Sigmoid colon (tissue), 7 donors: ENCODE measurements around the gene CRYBB2. TPM values are rescaled to one million over a fixed set of nuclear protein-coding genes. Genes with fewer than 3 reads are reported as not detected.

Experiments used
- DNase-seq: peaks from one replicate; pipeline ENCODE4 v3.0.0-alpha.2; 2019
- H3K27ac ChIP-seq, 4 donors: fragments of 200-600 bp; sonication (generic); one replicate each; pipeline ENCODE4 v1.5.1; 2016 to 2019; ENCODE audit warnings: mild to moderate bottlenecking in 1 of 4
- H3K27me3 ChIP-seq, 3 donors: fragments of 200-600 bp; sonication (generic); one replicate each; pipeline ENCODE4 v1.5.1; 2019; ENCODE audit warnings: mild to moderate bottlenecking in 1 of 3
- H3K36me3 ChIP-seq, 4 donors: fragments of 200-600 bp; sonication (generic); one replicate each; pipeline ENCODE4 v1.5.1; 2016 to 2019
- H3K4me1 ChIP-seq, 4 donors: fragments of 200-600 bp; sonication (generic); one replicate each; pipeline ENCODE4 v1.5.1; 2017 to 2019
- H3K4me3 ChIP-seq, 4 donors: fragments of 200-600 bp; sonication (generic); one replicate each; pipeline ENCODE4 v1.5.1; 2017 to 2019; ENCODE audit warnings: mild to moderate bottlenecking in 2 of 4, moderate library complexity in 1 of 4
- H3K9me3 ChIP-seq, 4 donors: fragments of 200-600 bp in 3 of 4; sonication (generic) in 3 of 4; one replicate each; pipeline versions ENCODE4 v1.5.1 to v1.6.1; 2013 to 2019
- CTCF ChIP-seq, 4 experiments: fragments of 450-650 bp in 3 of 4; fragments of 200-600 bp in 1 of 4; IDR thresholded peaks; one replicate each; pipeline ENCODE4 v1.5.1; 2016 to 2019; ENCODE audit warnings: antibody characterized with exemption in 4 of 4, mild to moderate bottlenecking in 3 of 4, moderate library complexity in 2 of 4
- EP300 ChIP-seq, 4 donors: sonication (generic); formaldehyde crosslinking; IDR thresholded peaks; one replicate each; pipeline ENCODE4 v1.6.1; 2017; ENCODE audit warnings: antibody characterized with exemption in 4 of 4
- POLR2A ChIP-seq, 2 donors: fragments of 450-650 bp; IDR thresholded peaks; one replicate each; pipeline ENCODE4 v1.6.1; 2016; ENCODE audit warnings: antibody characterized with exemption in 2 of 2, mild to moderate bottlenecking in 2 of 2, moderate library complexity in 2 of 2
- POLR2AphosphoS5 ChIP-seq, 4 donors: sonication (generic); formaldehyde crosslinking; IDR thresholded peaks; one replicate each; pipeline ENCODE4 v1.6.1; 2017; ENCODE audit warnings: antibody characterized with exemption in 4 of 4
- WGBS, 2 donors: extraction: QIAGEN DNeasy Blood & Tissue Kit; methylation state at CpG; one replicate each; pipeline ENCODE4 v1.1.7; 2013; 5-methylcytosine and 5-hydroxymethylcytosine counted together
- intact Hi-C: fragments of 100-400 bp; cut with DNase I; formaldehyde crosslinking; loops from one replicate; pipeline ENCODE4 v1.15.1; 2023
- polyA plus RNA-seq, 3 donors: library from polyadenylated mRNA; stranded (reverse); fragments of 200-250 nt; gene quantifications; one replicate each; pipeline ENCODE4 v1.2.3, GENCODE V29; 2013
- total RNA-seq, 4 donors: library from RNA; depleted of rRNA; stranded (reverse); fragments of >200 nt; gene quantifications; one replicate each; pipeline ENCODE4 v1.1.0, GENCODE V29; 2016
- donor health status: healthy with polysubstance abuse.
- donor health status: Bipolar disorder and iron deficiency.
- donor health status: healthy.

CRYBB2 gene
- total RNA-seq, result 1 to 10 TPM in 1 of 4 donors, not detected in 3; 1.1 TPM
- polyA plus RNA-seq, result under 1 TPM in 1 of 3 donors, not detected in 2; 0.32 TPM

GRCh38 chr22:25219211-25219689, at the start of gene CRYBB2:
Gene CRYBB2, plus strand, starts transcription at chr22:25219639. Its CDS starts 1,791 bp downstream, at chr22:25221430.
- no peak within 1 kb of the TSS for H3K27ac ChIP-seq
- H3K36me3 ChIP-seq, result no peaks in the 10 kb centered on the region
- DNase-seq, result no peak
- H3K27me3 ChIP-seq, result peaks cover 0 to 14% (median 0%) of the 10 kb centered on the region in 3 donors
- 90 to 94% methylated on average over 19 of the region's 19 CpGs for WGBS, 2 donors
- H3K4me3 ChIP-seq, result no peak within 1 kb of the TSS
- H3K4me1 ChIP-seq, result no peaks in the 10 kb centered on the region
- no peak for TF ChIP-seq CTCF (IDR thresholded peaks at IDR 0.05)
- no peak for TF ChIP-seq POLR2AphosphoS5 (IDR thresholded peaks at IDR 0.05)
- no peak for TF ChIP-seq EP300 (IDR thresholded peaks at IDR 0.05)
- TF ChIP-seq POLR2A (IDR thresholded peaks at IDR 0.05), result no peak
- intact Hi-C loops, result no loop called here
- H3K9me3 ChIP-seq, result no peaks in the 10 kb centered on the region

- 90 to 92% methylated on average over 16 of the region's 16 CpGs for WGBS, 2 donors
- Histone ChIP-seq H3K9me3 (no peaks in the 10 kb centered on the region), H3K27ac (no peak overlapping the region), H3K27me3 (no peaks in the 10 kb centered on the region), H3K4me3 (no peak overlapping the region), H3K4me1 (peaks cover 0 to 2% (median 2%) of the 10 kb centered on the region in 4 donors), H3K36me3 (peaks cover 0 to 13% (median 0%) of the 10 kb centered on the region in 4 donors)
- DNase-seq, result no peak
- intact Hi-C loops, result no loop called here
- TF ChIP-seq CTCF (IDR thresholded peaks at IDR 0.05) (no peak), POLR2A (IDR thresholded peaks at IDR 0.05) (no peak), POLR2AphosphoS5 (IDR thresholded peaks at IDR 0.05) (no peak), EP300 (IDR thresholded peaks at IDR 0.05) (no peak)
Observed at GRCh38 chr22:25170426-25170980, 48.9 kb upstream of the CRYBB2 start.

GRCh38 chr22:25172153-25172552, 47.3 kb upstream of the CRYBB2 start:
- intact Hi-C loops, result loop anchor here (1.0 kb wide), 1 partner anchor 61 kb away; no protein-coding TSS in a partner anchor
- 23 to 48% methylated on average over 5 of the region's 5 CpGs for WGBS, 2 donors
- H3K36me3 ChIP-seq, result peaks cover 0 to 21% (median 4%) of the 10 kb centered on the region in 4 donors
- H3K27ac ChIP-seq, result no peak overlapping the region
- H3K9me3 ChIP-seq, result no peaks in the 10 kb centered on the region
- H3K4me1 ChIP-seq, result no peaks in the 10 kb centered on the region
- no peaks in the 10 kb centered on the region for H3K27me3 ChIP-seq
- no peak for DNase-seq
- peak; percentile 23 to 55 (median 45) for TF ChIP-seq CTCF (IDR thresholded peaks at IDR 0.05)
- no peak for TF ChIP-seq POLR2AphosphoS5 (IDR thresholded peaks at IDR 0.05)
- H3K4me3 ChIP-seq, result no peak overlapping the region

- TF ChIP-seq POLR2AphosphoS5 (IDR thresholded peaks at IDR 0.05) (no peak), POLR2A (IDR thresholded peaks at IDR 0.05) (no peak), EP300 (IDR thresholded peaks at IDR 0.05) (no peak), CTCF (IDR thresholded peaks at IDR 0.05) (no peak)
- H3K27ac ChIP-seq, result no peak overlapping the region
- no peaks in the 10 kb centered on the region for H3K4me1 ChIP-seq
- no peaks in the 10 kb centered on the region for H3K27me3 ChIP-seq
- H3K9me3 ChIP-seq, result peaks cover 0 to 2% (median 0%) of the 10 kb centered on the region in 4 donors
- no peak overlapping the region for H3K4me3 ChIP-seq
- 91 to 94% methylated on average over 13 of the region's 13 CpGs for WGBS, 2 donors
- intact Hi-C loops, result no loop called here
- peaks cover 0 to 31% (median 4%) of the 10 kb centered on the region in 4 donors for H3K36me3 ChIP-seq
- no peak for DNase-seq
Observed at GRCh38 chr22:25174156-25174887, 45.1 kb upstream of the CRYBB2 start.
